ENCODE measurements around the gene STIM2. TPM values are rescaled to one million over a fixed set of nuclear protein-coding genes. Genes with fewer than 3 reads are reported as not detected.

STIM2 gene
- total RNA-seq, 4 donors from 2014 or later = 9.6 to 12.2 (median 10.1) TPM

DNA sequence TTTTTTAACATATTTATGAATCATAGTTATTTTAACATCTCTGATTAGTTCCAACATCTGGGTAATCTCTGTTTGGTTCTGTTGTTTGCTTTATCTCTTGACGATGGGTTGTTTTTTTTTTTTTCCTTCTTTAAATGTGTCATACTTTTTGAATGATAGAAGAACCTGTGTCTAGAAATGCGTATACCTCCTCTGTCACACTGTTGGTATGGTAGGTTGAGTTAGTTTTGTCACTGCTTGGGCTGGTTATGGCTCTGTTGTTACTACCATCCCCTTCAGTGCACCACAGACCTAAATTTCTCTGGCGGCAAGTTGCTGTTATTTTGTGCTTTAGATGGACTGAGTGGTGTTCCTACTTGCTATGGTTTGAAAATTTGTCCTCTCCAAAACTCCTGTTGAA is 16.8 kb downstream of the STIM2 start:
- intact Hi-C loops (cut with DNase I) = no loop called here
- 96% methylated on average over 3 of the region's 3 CpGs for WGBS
- H3K4me3 ChIP-seq = no peak overlapping the region
- H3K36me3 ChIP-seq = no peaks in the 10 kb centered on the region
- no peak for DNase-seq (ENCODE audit: extremely low spot score)
- H3K4me1 ChIP-seq = peaks cover 0 to 4% (median 0%) of the 10 kb centered on the region in 4 donors
- no peaks in the 10 kb centered on the region for H3K9me3 ChIP-seq
- H3K27ac ChIP-seq (replicated peaks in 1 of 4) = no peak overlapping the region
- no peak for TF ChIP-seq EP300 (IDR thresholded peaks at IDR 0.05)
- TF ChIP-seq, protein P1, sequence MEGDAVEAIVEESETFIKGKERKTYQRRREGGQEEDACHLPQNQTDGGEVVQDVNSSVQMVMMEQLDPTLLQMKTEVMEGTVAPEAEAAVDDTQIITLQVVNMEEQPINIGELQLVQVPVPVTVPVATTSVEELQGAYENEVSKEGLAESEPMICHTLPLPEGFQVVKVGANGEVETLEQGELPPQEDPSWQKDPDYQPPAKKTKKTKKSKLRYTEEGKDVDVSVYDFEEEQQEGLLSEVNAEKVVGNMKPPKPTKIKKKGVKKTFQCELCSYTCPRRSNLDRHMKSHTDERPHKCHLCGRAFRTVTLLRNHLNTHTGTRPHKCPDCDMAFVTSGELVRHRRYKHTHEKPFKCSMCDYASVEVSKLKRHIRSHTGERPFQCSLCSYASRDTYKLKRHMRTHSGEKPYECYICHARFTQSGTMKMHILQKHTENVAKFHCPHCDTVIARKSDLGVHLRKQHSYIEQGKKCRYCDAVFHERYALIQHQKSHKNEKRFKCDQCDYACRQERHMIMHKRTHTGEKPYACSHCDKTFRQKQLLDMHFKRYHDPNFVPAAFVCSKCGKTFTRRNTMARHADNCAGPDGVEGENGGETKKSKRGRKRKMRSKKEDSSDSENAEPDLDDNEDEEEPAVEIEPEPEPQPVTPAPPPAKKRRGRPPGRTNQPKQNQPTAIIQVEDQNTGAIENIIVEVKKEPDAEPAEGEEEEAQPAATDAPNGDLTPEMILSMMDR (IDR thresholded peaks at IDR 0.05) = no peak
- no peak for TF ChIP-seq POLR2A (IDR thresholded peaks at IDR 0.05; ENCODE audit: low read depth)
- no peak for TF ChIP-seq POLR2AphosphoS5 (IDR thresholded peaks at IDR 0.05)
- H3K27me3 ChIP-seq = no peaks in the 10 kb centered on the region

DNA sequence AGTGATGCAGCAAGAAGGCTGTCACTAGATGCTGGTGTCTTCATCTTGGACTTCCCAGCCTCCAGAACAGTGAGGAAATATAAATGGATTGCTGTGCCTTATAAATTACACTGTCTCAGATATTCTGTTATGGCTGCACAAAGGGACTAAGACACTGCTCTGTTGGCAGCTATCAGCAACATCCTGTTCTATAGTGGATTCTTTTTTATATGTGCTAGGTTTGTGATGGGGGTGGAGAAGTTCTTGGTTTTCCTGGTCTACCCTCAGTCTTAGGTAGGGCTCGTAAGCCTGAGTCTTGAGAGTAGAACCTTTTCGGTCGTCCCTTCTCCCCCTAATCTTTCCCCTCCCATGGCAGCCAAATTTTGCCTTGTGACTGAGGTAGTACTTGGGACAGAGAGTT is 17.3 kb downstream of the STIM2 start:
- TF ChIP-seq POLR2A (IDR thresholded peaks at IDR 0.05; ENCODE audit: low read depth) (no peak), EP300 (IDR thresholded peaks at IDR 0.05) (no peak), POLR2AphosphoS5 (IDR thresholded peaks at IDR 0.05) (no peak)
- TF ChIP-seq, protein P1 (IDR thresholded peaks at IDR 0.05) = no peak
- H3K27me3 ChIP-seq = no peaks in the 10 kb centered on the region
- H3K4me1 ChIP-seq = peaks cover 0 to 4% (median 0%) of the 10 kb centered on the region in 4 donors
- no peak overlapping the region for H3K4me3 ChIP-seq
- intact Hi-C loops (cut with DNase I) = no loop called here
- no peak overlapping the region for H3K27ac ChIP-seq (replicated peaks in 1 of 4)
- H3K36me3 ChIP-seq = no peaks in the 10 kb centered on the region
- WGBS = 100% methylated on average over 3 of the region's 3 CpGs
- DNase-seq (ENCODE audit: extremely low spot score) = no peak
- no peaks in the 10 kb centered on the region for H3K9me3 ChIP-seq

DNA sequence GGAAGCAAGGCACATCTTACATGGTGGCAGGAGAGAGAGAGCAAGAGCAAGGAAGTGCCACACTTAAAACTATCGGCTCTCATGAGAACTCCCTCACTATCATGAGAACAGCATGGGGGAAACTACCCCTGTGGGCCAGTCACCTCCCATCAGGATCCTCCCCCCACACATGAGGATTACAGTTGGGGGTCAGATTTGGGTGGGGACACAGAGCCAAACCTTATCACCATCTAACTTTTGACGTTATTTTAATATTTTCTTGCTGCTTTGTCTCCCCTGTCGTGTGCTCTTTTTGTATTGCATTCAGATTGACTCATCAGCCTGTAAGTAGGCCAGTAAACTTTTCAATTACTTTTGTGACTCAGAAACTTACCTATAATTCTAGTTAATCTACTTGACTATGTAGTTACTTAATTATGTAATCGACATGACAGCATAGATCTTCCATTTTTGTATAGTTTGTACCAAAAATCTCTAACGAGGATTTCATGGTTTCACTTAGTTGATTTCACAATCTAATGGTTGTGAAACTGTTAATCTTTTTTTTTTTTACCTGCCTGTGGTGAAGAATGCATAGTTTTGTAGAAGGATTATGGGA is 18.3 kb downstream of the STIM2 start:
- no peaks in the 10 kb centered on the region for H3K27me3 ChIP-seq
- H3K9me3 ChIP-seq = no peaks in the 10 kb centered on the region
- H3K4me1 ChIP-seq = peaks cover 0 to 7% (median 0%) of the 10 kb centered on the region in 4 donors
- 89% methylated on average over 5 of the region's 5 CpGs for WGBS
- TF ChIP-seq, protein P1 (IDR thresholded peaks at IDR 0.05) = no peak
- no peak for TF ChIP-seq EP300 (IDR thresholded peaks at IDR 0.05)
- H3K36me3 ChIP-seq = no peaks in the 10 kb centered on the region
- intact Hi-C loops (cut with DNase I) = no loop called here
- no peak overlapping the region for H3K27ac ChIP-seq (replicated peaks in 1 of 4)
- DNase-seq (ENCODE audit: extremely low spot score) = no peak
- H3K4me3 ChIP-seq = no peak overlapping the region

DNA sequence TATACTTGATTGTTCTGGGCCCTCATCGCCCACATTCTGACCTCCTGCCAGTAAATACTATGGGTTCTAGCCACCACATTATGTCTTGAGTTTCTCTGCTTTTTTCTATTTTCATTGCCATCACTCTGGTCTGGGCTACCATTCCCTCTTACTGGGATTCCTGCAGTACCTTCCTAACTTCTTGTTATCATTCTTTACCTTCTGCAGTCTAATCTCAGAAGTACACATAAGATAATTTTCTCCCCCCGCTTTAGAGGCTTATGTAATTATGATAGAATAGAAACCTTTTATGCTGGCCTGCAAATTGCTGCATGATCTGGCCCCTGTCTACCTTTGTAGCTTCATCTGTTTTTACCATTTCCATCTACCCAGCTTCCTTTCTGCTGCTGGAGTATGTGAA is 19.2 kb downstream of the STIM2 start:
- intact Hi-C loops (cut with DNase I) = no loop called here
- H3K27ac ChIP-seq (replicated peaks in 1 of 4) = no peak overlapping the region
- H3K27me3 ChIP-seq = no peaks in the 10 kb centered on the region
- no peaks in the 10 kb centered on the region for H3K36me3 ChIP-seq
- TF ChIP-seq EP300 (IDR thresholded peaks at IDR 0.05) (no peak), POLR2A (IDR thresholded peaks at IDR 0.05; ENCODE audit: low read depth) (no peak), POLR2AphosphoS5 (IDR thresholded peaks at IDR 0.05) (no peak)
- TF ChIP-seq, protein P1 (IDR thresholded peaks at IDR 0.05) = no peak
- WGBS = 92% methylated on average over 2 of the region's 2 CpGs
- H3K9me3 ChIP-seq = no peaks in the 10 kb centered on the region
- H3K4me1 ChIP-seq = peaks cover 0 to 11% (median 0%) of the 10 kb centered on the region in 4 donors
- H3K4me3 ChIP-seq = no peak overlapping the region
- DNase-seq (ENCODE audit: extremely low spot score) = no peak

DNA sequence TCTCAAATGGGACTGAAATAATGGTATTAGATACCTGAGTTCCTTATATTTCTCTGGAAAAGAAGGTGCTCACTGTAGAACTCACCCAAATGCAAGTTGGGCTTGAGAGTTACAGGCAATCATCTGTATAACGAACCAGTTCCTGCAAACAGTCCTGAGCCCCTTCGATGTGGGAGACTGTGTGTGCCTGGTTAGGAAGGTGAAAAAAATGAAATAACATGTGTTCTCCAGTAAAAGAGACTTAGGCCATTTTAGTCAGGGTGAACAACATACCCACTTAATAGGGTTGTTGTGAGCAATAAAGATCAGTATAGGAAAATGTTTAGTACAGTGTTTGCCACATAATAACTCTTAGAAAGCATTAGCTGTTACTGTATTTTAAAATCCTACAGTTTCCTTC is 23.4 kb downstream of the STIM2 start:
- Histone ChIP-seq H3K36me3 (no peaks in the 10 kb centered on the region), H3K27me3 (no peaks in the 10 kb centered on the region), H3K4me1 (peaks cover 0 to 11% (median 4%) of the 10 kb centered on the region in 4 donors), H3K4me3 (no peak overlapping the region), H3K27ac (replicated peaks in 1 of 4) (no peak overlapping the region), H3K9me3 (no peaks in the 10 kb centered on the region)
- intact Hi-C loops (cut with DNase I) = no loop called here
- no peak for TF ChIP-seq EP300 (IDR thresholded peaks at IDR 0.05)
- TF ChIP-seq, protein P1 (IDR thresholded peaks at IDR 0.05) = no peak
- TF ChIP-seq POLR2AphosphoS5 (IDR thresholded peaks at IDR 0.05) = no peak
- TF ChIP-seq POLR2A (IDR thresholded peaks at IDR 0.05; ENCODE audit: low read depth) = no peak
- no peak for DNase-seq (ENCODE audit: extremely low spot score)
- 87% methylated on average over 2 of the region's 2 CpGs for WGBS

All from esophagus muscularis mucosa (tissue), 4 donors.